Natural killer cell (primary cell): ENCODE measurements around the gene PGAM2. TPM values are rescaled to one million over a fixed set of nuclear protein-coding genes. Genes with fewer than 3 reads are reported as not detected.

Experiments used
- ATAC-seq, 3 donors: fragments of 150-1000 bp in 2 of 3; fragments of 200-7000 bp in 1 of 3; cut with Tn5 transposase; 1 replicate in 1 of 3; 2 replicates in 2 of 3; pipeline ENCODE4 v1.10.0; 2021; ENCODE audit warnings: mild to moderate bottlenecking in 2 of 3, moderate library complexity in 2 of 3
- DNase-seq, 2 donors: peaks; one replicate each; pipeline versions ENCODE4 v3.0.0 to v3.0.0-alpha.2; 2013 to 2021; ENCODE audit warnings: mixed read lengths in 1 of 2
- H3K27ac ChIP-seq: one replicate; pipeline ENCODE4 v1.5.1; 2013; ENCODE audit warnings: mild to moderate bottlenecking, low read length
- H3K27me3 ChIP-seq: one replicate; pipeline ENCODE4 v1.6.1; 2013; ENCODE audit warnings: low read length; ENCODE audit not compliant: control insufficient read depth, insufficient read depth
- H3K36me3 ChIP-seq: one replicate; pipeline ENCODE4 v1.6.1; 2013; ENCODE audit warnings: low read length; ENCODE audit not compliant: control insufficient read depth, insufficient read depth
- H3K4me1 ChIP-seq: one replicate; pipeline ENCODE4 v1.6.1; 2013; ENCODE audit warnings: low read length; ENCODE audit not compliant: control insufficient read depth, insufficient read depth
- H3K4me3 ChIP-seq: one replicate; pipeline ENCODE4 v1.5.1; 2013; ENCODE audit warnings: low read length
- H3K9me3 ChIP-seq: one replicate; pipeline ENCODE4 v1.6.1; 2013; ENCODE audit warnings: low read length; ENCODE audit not compliant: control insufficient read depth, insufficient read depth
- H3K27ac Mint-ChIP-seq, 2 donors: one replicate each; pipeline ENCODE4 v1.8.0; 2022; ENCODE audit warnings: mild to moderate bottlenecking in 2 of 2, mixed read lengths in 2 of 2, moderate library complexity in 1 of 2
- H3K27me3 Mint-ChIP-seq, 2 donors: one replicate each; pipeline ENCODE4 v1.8.0; 2022; ENCODE audit warnings: low read depth in 2 of 2, mixed read lengths in 2 of 2
- H3K36me3 Mint-ChIP-seq: one replicate; pipeline ENCODE4 v1.8.0; 2022; ENCODE audit warnings: mixed read lengths
- H3K4me1 Mint-ChIP-seq, 2 donors: one replicate each; pipeline ENCODE4 v1.8.0; 2022; ENCODE audit warnings: mixed read lengths in 2 of 2
- H3K4me3 Mint-ChIP-seq: one replicate; pipeline ENCODE4 v1.8.0; 2022; ENCODE audit warnings: mild to moderate bottlenecking, moderate library complexity, mixed read lengths
- H3K9me3 Mint-ChIP-seq, 2 donors: one replicate each; pipeline ENCODE4 v1.8.0; 2022; ENCODE audit warnings: mixed read lengths in 2 of 2
- CTCF ChIP-seq: fragments of 200-600 bp; IDR thresholded peaks from one replicate; pipeline ENCODE4 v1.8.0; 2022; ENCODE audit warnings: antibody characterized with exemption
- WGBS: methylation state at CpG from one replicate; pipeline ENCODE4 v1.1.7; 2013; ENCODE audit warnings: missing lambda C conversion rate; ENCODE audit not compliant: insufficient coverage; 5-methylcytosine and 5-hydroxymethylcytosine counted together
- intact Hi-C: fragments of 100-400 bp; cut with micrococcal nuclease; formaldehyde crosslinking; loops from one replicate; pipeline ENCODE4 v1.14.2; 2022
- total RNA-seq, 4 donors: library from RNA; stranded (reverse); fragments of 120-200 nt in 1 of 4; gene quantifications; one replicate each; pipeline versions ENCODE4 v1.2.3 to v1.2.4, GENCODE V29; 2013 to 2022

PGAM2 gene
- total RNA-seq, 3 donors from 2014 or later (not counting 1 experiment from before 2014, with no cell fraction given) = 1.0 to 1.9 (median 1.5) TPM

- no peaks in the 10 kb centered on the region for H3K27me3 Mint-ChIP-seq
- 97% methylated on average over 31 of the region's 34 CpGs for WGBS
- ATAC-seq (no peak), DNase-seq (no peak)
- Histone ChIP-seq H3K27ac (no peak overlapping the region), H3K4me3 (no peak overlapping the region), H3K36me3 (peaks cover 19% of the 10 kb centered on the region), H3K9me3 (no peaks in the 10 kb centered on the region), H3K4me1 (no peaks in the 10 kb centered on the region), H3K27me3 (no peaks in the 10 kb centered on the region)
- no peaks in the 10 kb centered on the region for H3K36me3 Mint-ChIP-seq
- no peak overlapping the region for H3K27ac Mint-ChIP-seq
- no peak overlapping the region for H3K4me3 Mint-ChIP-seq
- no peaks in the 10 kb centered on the region for H3K9me3 Mint-ChIP-seq
- no peak for TF ChIP-seq CTCF
- H3K4me1 Mint-ChIP-seq = peaks cover 0 to 5% of the 10 kb centered on the region in 2 donors
- intact Hi-C loops = no loop called here
These were observed 47.8 kb upstream of the PGAM2 start for GRCh38 chr7:44112997-44113763.

- no peak for ATAC-seq
- H3K4me1 Mint-ChIP-seq = peaks cover 0 to 2% of the 10 kb centered on the region in 2 donors
- TF ChIP-seq CTCF = no peak
- no peaks in the 10 kb centered on the region for H3K9me3 Mint-ChIP-seq
- no peaks in the 10 kb centered on the region for H3K27me3 ChIP-seq
- peaks cover 15% of the 10 kb centered on the region for H3K36me3 ChIP-seq
- H3K27ac ChIP-seq = no peak overlapping the region
- intact Hi-C loops = no loop called here
- no peak overlapping the region for H3K27ac Mint-ChIP-seq
- no peak for DNase-seq
- no peaks in the 10 kb centered on the region for H3K27me3 Mint-ChIP-seq
- no peaks in the 10 kb centered on the region for H3K4me1 ChIP-seq
- H3K4me3 ChIP-seq = no peak overlapping the region
- no peaks in the 10 kb centered on the region for H3K9me3 ChIP-seq
- WGBS = 91% methylated on average over 41 of the region's 41 CpGs
- no peaks in the 10 kb centered on the region for H3K36me3 Mint-ChIP-seq
- H3K4me3 Mint-ChIP-seq = no peak overlapping the region
These were observed 47.0 kb upstream of the PGAM2 start for GRCh38 chr7:44112231-44112996.

GRCh38 chr7:44111761-44112160 lies 46.4 kb upstream of the PGAM2 start:
- H3K4me3 Mint-ChIP-seq = no peak overlapping the region
- intact Hi-C loops = no loop called here
- no peaks in the 10 kb centered on the region for H3K27me3 Mint-ChIP-seq
- Histone ChIP-seq H3K36me3 (peaks cover 12% of the 10 kb centered on the region), H3K27ac (no peak overlapping the region), H3K4me1 (no peaks in the 10 kb centered on the region), H3K9me3 (no peaks in the 10 kb centered on the region), H3K4me3 (no peak overlapping the region), H3K27me3 (no peaks in the 10 kb centered on the region)
- ATAC-seq = no peak
- no peak for DNase-seq
- no peak overlapping the region for H3K27ac Mint-ChIP-seq
- no peaks in the 10 kb centered on the region for H3K9me3 Mint-ChIP-seq
- no peak for TF ChIP-seq CTCF
- H3K4me1 Mint-ChIP-seq = no peaks in the 10 kb centered on the region
- WGBS = 90% methylated on average over 16 of the region's 16 CpGs
- no peaks in the 10 kb centered on the region for H3K36me3 Mint-ChIP-seq
